Stimulated activated CD4-positive, alpha-beta T cell treated with anti-CD3 and anti-CD28 coated beads, Interleukin-1b, Interleukin-23, amount 100 ng/mL, for 24 hours (primary cell): Measurements from ENCODE around the gene NCK2.

Experiments
- DNase-seq, 4 experiments: peaks; one replicate each; pipeline ENCODE4 v3.0.0-alpha.2; 2020; ENCODE audit warnings: low read depth in 4 of 4, low spot score in 1 of 4

The NCK2 gene

GRCh38 chr2:105774781-105775337 is 30.1 kb downstream of the NCK2 start:
- no peak for DNase-seq

GRCh38 chr2:105775809-105776559 is 31.3 kb downstream of the NCK2 start:
- no peak for DNase-seq

GRCh38 chr2:105776560-105776928 is 31.8 kb downstream of the NCK2 start:
- DNase-seq, result no peak

GRCh38 chr2:105777031-105777482 is 32.3 kb downstream of the NCK2 start:
- no peak for DNase-seq

- DNase-seq, result no peak
These were observed 32.9 kb downstream of the NCK2 start for GRCh38 chr2:105777506-105778055.

- no peak for DNase-seq
These were observed 33.4 kb downstream of the NCK2 start for GRCh38 chr2:105778080-105778607.

- no peak for DNase-seq
These were observed 34.7 kb downstream of the NCK2 start for GRCh38 chr2:105779394-105779793.

GRCh38 chr2:105780606-105781005 is 35.9 kb downstream of the NCK2 start:
- no peak for DNase-seq

- no peak for DNase-seq
These were observed 36.7 kb downstream of the NCK2 start for GRCh38 chr2:105781274-105781978.

- no peak for DNase-seq
These were observed 37.4 kb downstream of the NCK2 start for GRCh38 chr2:105782123-105782522.

GRCh38 chr2:105782646-105783045 is 37.9 kb downstream of the NCK2 start:
- no peak for DNase-seq

- DNase-seq, result no peak
These were observed 38.5 kb downstream of the NCK2 start for GRCh38 chr2:105783151-105783738.

GRCh38 chr2:105783972-105784371 is 39.3 kb downstream of the NCK2 start:
- DNase-seq, result no peak

GRCh38 chr2:105784589-105784988 is 39.9 kb downstream of the NCK2 start:
- no peak for DNase-seq

GRCh38 chr2:105785095-105785847 is 40.6 kb downstream of the NCK2 start:
- no peak for DNase-seq

- no peak for DNase-seq
These were observed 41.8 kb downstream of the NCK2 start for GRCh38 chr2:105786231-105787230.

- no peak for DNase-seq
These were observed 42.9 kb downstream of the NCK2 start for GRCh38 chr2:105787376-105788318.

- no peak for DNase-seq
These were observed 44.1 kb downstream of the NCK2 start for GRCh38 chr2:105788670-105789290.
